WTC11 (cell line): Measurements from ENCODE around the gene WDR48. TPM values are rescaled to one million over a fixed set of nuclear protein-coding genes. Genes with fewer than 3 reads are reported as not detected.

ENCODE experiments used
- ATAC-seq: fragments of 200-7000 bp; cut with Tn5 transposase; 2 replicates; pipeline ENCODE4 v1.10.0; 2021; ENCODE audit warnings: mild to moderate bottlenecking, moderate library complexity
- CTCF ChIA-PET: fragments of 300-600 bp; sonication (Branson Sonifier 250); formaldehyde crosslinking; loops from one replicate; lab custom pipeline; 2021; ENCODE audit warnings: antibody characterized with exemption; lab: Charles Lee
- POLR2A ChIA-PET: fragments of 350-600 bp; sonication (Branson Sonifier 250); formaldehyde crosslinking; loops from one replicate; lab custom pipeline; 2021; ENCODE audit warnings: antibody characterized with exemption; lab: Charles Lee
- DNase-seq: peaks from one replicate; pipeline ENCODE4 v3.0.0; 2021; ENCODE audit warnings: low spot score
- H3K27ac Mint-ChIP-seq: 2 replicates; pipeline ENCODE4 v1.8.0; 2021; ENCODE audit warnings: mixed read lengths
- H3K27me3 Mint-ChIP-seq: 2 replicates; pipeline ENCODE4 v1.8.0; 2021; ENCODE audit warnings: low read depth, mild to moderate bottlenecking, moderate library complexity, mixed read lengths
- H3K36me3 Mint-ChIP-seq: 2 replicates; pipeline ENCODE4 v1.8.0; 2021; ENCODE audit warnings: mixed read lengths
- H3K4me1 Mint-ChIP-seq: 2 replicates; pipeline ENCODE4 v1.8.0; 2022; ENCODE audit warnings: mixed read lengths
- H3K4me3 Mint-ChIP-seq: 2 replicates; pipeline ENCODE4 v1.8.0; 2021; ENCODE audit warnings: mild to moderate bottlenecking, moderate library complexity, mixed read lengths
- H3K9me3 Mint-ChIP-seq: 2 replicates; pipeline ENCODE4 v1.8.0; 2021; ENCODE audit warnings: mixed read lengths
- ELF4 ChIP-seq: sonication (generic); formaldehyde crosslinking; IDR thresholded peaks from 2 replicates; pipeline ENCODE4 v1.8.1; 2022; ENCODE audit warnings: low read depth, mild to moderate bottlenecking, moderate library complexity, missing genetic modification reagents
- FOXJ3 ChIP-seq: sonication (generic); formaldehyde crosslinking; IDR thresholded peaks from 2 replicates; pipeline ENCODE4 v1.9.0; 2021; ENCODE audit warnings: missing genetic modification reagents, mild to moderate bottlenecking, borderline replicate concordance
- FOXP1 ChIP-seq: sonication (generic); formaldehyde crosslinking; IDR thresholded peaks from 2 replicates; pipeline ENCODE4 v1.8.0; 2022; ENCODE audit warnings: missing genetic modification reagents, mild to moderate bottlenecking, moderate library complexity, borderline replicate concordance
- IRF2 ChIP-seq: sonication (generic); formaldehyde crosslinking; IDR thresholded peaks from 2 replicates; pipeline ENCODE4 v1.8.0; 2022; ENCODE audit warnings: low read depth, missing genetic modification reagents, borderline replicate concordance
- MXD4 ChIP-seq: fragments of 250-450 bp; sonication (Bioruptor Pico); IDR thresholded peaks from 2 replicates; pipeline ENCODE4 v1.8.0; 2021; ENCODE audit warnings: mild to moderate bottlenecking, moderate library complexity, borderline replicate concordance
- NFE2L1 ChIP-seq: sonication (generic); formaldehyde crosslinking; IDR thresholded peaks from 2 replicates; pipeline ENCODE4 v1.8.1; 2023; ENCODE audit warnings: missing genetic modification reagents
- NR2C2 ChIP-seq: sonication (generic); formaldehyde crosslinking; IDR thresholded peaks from 2 replicates; pipeline ENCODE4 v1.8.0; 2022; ENCODE audit warnings: mild to moderate bottlenecking, missing genetic modification reagents
- OVOL2 ChIP-seq: fragments of 250-450 bp; sonication (Bioruptor Pico); IDR thresholded peaks from 2 replicates; pipeline ENCODE4 v1.9.0; 2021; ENCODE audit warnings: mild to moderate bottlenecking, borderline replicate concordance
- SP1 ChIP-seq: sonication (generic); formaldehyde crosslinking; conservative IDR thresholded peaks from 2 replicates; pipeline ENCODE4 v1.8.1; 2022; ENCODE audit warnings: missing genetic modification reagents
- TCF7 ChIP-seq: sonication (generic); formaldehyde crosslinking; IDR thresholded peaks from 2 replicates; pipeline ENCODE4 v1.8.0; 2022; ENCODE audit warnings: mild to moderate bottlenecking, low read depth, missing genetic modification reagents, moderate library complexity
- TEAD4 ChIP-seq: sonication (generic); formaldehyde crosslinking; IDR thresholded peaks from 2 replicates; pipeline ENCODE4 v1.8.0; 2022; ENCODE audit warnings: mild to moderate bottlenecking, missing genetic modification reagents
- ZNF219 ChIP-seq: sonication (generic); formaldehyde crosslinking; IDR thresholded peaks from 2 replicates; pipeline ENCODE4 v1.8.0; 2023; ENCODE audit warnings: missing genetic modification reagents, mild to moderate bottlenecking, borderline replicate concordance
- ZNF317 ChIP-seq: sonication (generic); formaldehyde crosslinking; IDR thresholded peaks from 2 replicates; pipeline ENCODE4 v1.8.1; 2023; ENCODE audit warnings: low read depth, mild to moderate bottlenecking, moderate library complexity, missing genetic modification reagents, borderline replicate concordance
- total RNA-seq: library from RNA; stranded (reverse); gene quantifications from 3 replicates; pipeline ENCODE4 v1.2.3, GENCODE V29; 2021
- TF ChIP-seq, protein P1 (sequence below): sonication (generic); formaldehyde crosslinking; IDR thresholded peaks from 2 replicates; pipeline ENCODE4 v1.8.1; 2023; ENCODE audit warnings: mild to moderate bottlenecking, missing genetic modification reagents, moderate library complexity
- TF ChIP-seq, protein P2 (sequence below): sonication (generic); formaldehyde crosslinking; IDR thresholded peaks from 2 replicates; pipeline ENCODE4 v1.8.0; 2022; ENCODE audit warnings: mild to moderate bottlenecking, missing genetic modification reagents
- TF ChIP-seq, protein P3 (sequence below): sonication (generic); formaldehyde crosslinking; IDR thresholded peaks from 2 replicates; pipeline ENCODE4 v1.8.0; 2022; ENCODE audit warnings: mild to moderate bottlenecking, missing genetic modification reagents
- TF ChIP-seq, protein P4 (sequence below): fragments of 250-450 bp; sonication (Bioruptor Pico); IDR thresholded peaks from 2 replicates; pipeline ENCODE4 v1.9.0; 2021; ENCODE audit warnings: mild to moderate bottlenecking
- TF ChIP-seq, protein P5 (sequence below): sonication (generic); formaldehyde crosslinking; IDR thresholded peaks from 2 replicates; pipeline ENCODE4 v1.8.1; 2022; ENCODE audit warnings: low read depth, mild to moderate bottlenecking, moderate library complexity, missing genetic modification reagents, borderline replicate concordance
- TF ChIP-seq, protein P6 (sequence below): sonication (generic); formaldehyde crosslinking; conservative IDR thresholded peaks from 2 replicates; pipeline ENCODE4 v1.8.1; 2023; ENCODE audit warnings: mild to moderate bottlenecking, low read depth, missing genetic modification reagents, moderate library complexity
- TF ChIP-seq, protein P7 (sequence below): sonication (generic); formaldehyde crosslinking; IDR thresholded peaks from 2 replicates; pipeline ENCODE4 v1.8.1; 2023; ENCODE audit warnings: mild to moderate bottlenecking, missing genetic modification reagents
- TF ChIP-seq, protein P8 (sequence below): fragments of 250-450 bp; sonication (Bioruptor Pico); IDR thresholded peaks from 2 replicates; pipeline ENCODE4 v1.9.0; 2021; ENCODE audit warnings: mild to moderate bottlenecking

WDR48 gene
- total RNA-seq, 1 experiment from 2014 or later, result 40.9 TPM

DNA sequence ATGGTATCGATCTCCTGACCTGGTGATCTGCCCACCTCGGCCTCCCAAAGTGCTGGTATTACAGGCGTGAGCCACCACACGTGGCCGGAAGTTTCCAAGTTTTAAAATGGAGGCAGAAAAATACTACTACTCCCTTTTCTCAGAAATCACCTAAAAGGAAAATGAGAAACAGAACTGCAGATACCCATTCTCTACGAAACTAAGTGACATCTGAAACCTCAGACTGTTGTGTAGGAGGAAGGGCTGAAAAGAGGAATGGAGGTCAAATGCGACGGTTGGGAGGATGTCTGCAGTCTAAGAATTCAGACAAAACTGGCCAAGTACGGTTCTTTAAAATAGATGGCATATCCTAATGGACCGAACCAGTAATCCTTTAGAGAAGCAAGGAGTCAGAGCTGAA, 24.1 kb downstream of the WDR48 start:
- ChIA-PET CTCF (no interaction called here), POLR2A (no interaction called here)
- H3K27ac Mint-ChIP-seq, result no peak overlapping the region
- no peaks in the 10 kb centered on the region for H3K27me3 Mint-ChIP-seq
- peaks cover 47% of the 10 kb centered on the region for H3K36me3 Mint-ChIP-seq
- H3K4me1 Mint-ChIP-seq, result no peaks in the 10 kb centered on the region
- no peaks in the 10 kb centered on the region for H3K9me3 Mint-ChIP-seq
- TF ChIP-seq, protein P1, sequence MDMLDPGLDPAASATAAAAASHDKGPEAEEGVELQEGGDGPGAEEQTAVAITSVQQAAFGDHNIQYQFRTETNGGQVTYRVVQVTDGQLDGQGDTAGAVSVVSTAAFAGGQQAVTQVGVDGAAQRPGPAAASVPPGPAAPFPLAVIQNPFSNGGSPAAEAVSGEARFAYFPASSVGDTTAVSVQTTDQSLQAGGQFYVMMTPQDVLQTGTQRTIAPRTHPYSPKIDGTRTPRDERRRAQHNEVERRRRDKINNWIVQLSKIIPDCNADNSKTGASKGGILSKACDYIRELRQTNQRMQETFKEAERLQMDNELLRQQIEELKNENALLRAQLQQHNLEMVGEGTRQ (CRISPR knock-in tag), result no peak
- no peak for TF ChIP-seq NR2C2 (CRISPR knock-in tag)
- TF ChIP-seq MXD4, result no peak
- TF ChIP-seq, protein P2, sequence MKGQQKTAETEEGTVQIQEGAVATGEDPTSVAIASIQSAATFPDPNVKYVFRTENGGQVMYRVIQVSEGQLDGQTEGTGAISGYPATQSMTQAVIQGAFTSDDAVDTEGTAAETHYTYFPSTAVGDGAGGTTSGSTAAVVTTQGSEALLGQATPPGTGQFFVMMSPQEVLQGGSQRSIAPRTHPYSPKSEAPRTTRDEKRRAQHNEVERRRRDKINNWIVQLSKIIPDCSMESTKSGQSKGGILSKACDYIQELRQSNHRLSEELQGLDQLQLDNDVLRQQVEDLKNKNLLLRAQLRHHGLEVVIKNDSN (CRISPR knock-in tag), result no peak
- TF ChIP-seq OVOL2 (CRISPR knock-in tag), result no peak
- TF ChIP-seq, protein P3, sequence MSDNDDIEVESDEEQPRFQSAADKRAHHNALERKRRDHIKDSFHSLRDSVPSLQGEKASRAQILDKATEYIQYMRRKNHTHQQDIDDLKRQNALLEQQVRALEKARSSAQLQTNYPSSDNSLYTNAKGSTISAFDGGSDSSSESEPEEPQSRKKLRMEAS (CRISPR knock-in tag), result no peak
- no peak for TF ChIP-seq ELF4 (CRISPR knock-in tag)
- no peak for TF ChIP-seq TCF7 (CRISPR knock-in tag)
- no peak for TF ChIP-seq FOXP1 (CRISPR knock-in tag)
- TF ChIP-seq, protein P4, sequence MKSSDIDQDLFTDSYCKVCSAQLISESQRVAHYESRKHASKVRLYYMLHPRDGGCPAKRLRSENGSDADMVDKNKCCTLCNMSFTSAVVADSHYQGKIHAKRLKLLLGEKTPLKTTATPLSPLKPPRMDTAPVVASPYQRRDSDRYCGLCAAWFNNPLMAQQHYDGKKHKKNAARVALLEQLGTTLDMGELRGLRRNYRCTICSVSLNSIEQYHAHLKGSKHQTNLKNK (CRISPR knock-in tag), result no peak
- TF ChIP-seq, protein P5, sequence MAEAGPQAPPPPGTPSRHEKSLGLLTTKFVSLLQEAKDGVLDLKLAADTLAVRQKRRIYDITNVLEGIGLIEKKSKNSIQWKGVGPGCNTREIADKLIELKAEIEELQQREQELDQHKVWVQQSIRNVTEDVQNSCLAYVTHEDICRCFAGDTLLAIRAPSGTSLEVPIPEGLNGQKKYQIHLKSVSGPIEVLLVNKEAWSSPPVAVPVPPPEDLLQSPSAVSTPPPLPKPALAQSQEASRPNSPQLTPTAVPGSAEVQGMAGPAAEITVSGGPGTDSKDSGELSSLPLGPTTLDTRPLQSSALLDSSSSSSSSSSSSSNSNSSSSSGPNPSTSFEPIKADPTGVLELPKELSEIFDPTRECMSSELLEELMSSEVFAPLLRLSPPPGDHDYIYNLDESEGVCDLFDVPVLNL (CRISPR knock-in tag), result no peak
- no peak for TF ChIP-seq NFE2L1
- TF ChIP-seq ZNF219, result no peak
- TF ChIP-seq SP1 (CRISPR knock-in tag), result no peak
- no peak for TF ChIP-seq TEAD4 (CRISPR knock-in tag)
- no peak for DNase-seq
- ATAC-seq, result no peak
- no peak overlapping the region for H3K4me3 Mint-ChIP-seq

DNA sequence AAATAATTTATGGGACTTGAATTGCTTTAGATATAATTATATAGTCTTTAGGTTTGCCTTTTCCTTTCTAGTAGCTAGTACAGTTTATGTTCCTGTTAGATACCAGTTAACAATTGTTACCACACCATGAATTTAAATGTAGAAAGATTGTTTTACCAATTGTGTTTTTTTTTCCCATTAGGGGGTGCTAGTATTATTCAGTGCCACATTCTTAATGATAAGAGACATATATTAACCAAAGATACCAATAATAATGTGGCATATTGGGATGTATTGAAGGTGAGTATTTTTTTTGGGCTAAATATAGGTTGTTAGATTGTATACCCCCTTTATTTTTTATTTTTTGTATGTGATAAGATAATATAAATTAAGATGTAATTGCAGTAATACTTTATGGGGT, 27.7 kb downstream of the WDR48 start:
- no peaks in the 10 kb centered on the region for H3K4me1 Mint-ChIP-seq
- POLR2A ChIA-PET, result no interaction called here
- no peaks in the 10 kb centered on the region for H3K27me3 Mint-ChIP-seq
- CTCF ChIA-PET, result interaction anchor here (0.6 to 1.1 kb wide), 2 partner anchors 11 to 209 kb away, joined by 4 read pairs; no protein-coding TSS in a partner anchor
- ATAC-seq, result no peak
- DNase-seq, result no peak
- no peaks in the 10 kb centered on the region for H3K9me3 Mint-ChIP-seq
- H3K36me3 Mint-ChIP-seq, result peaks cover 43% of the 10 kb centered on the region
- no peak overlapping the region for H3K27ac Mint-ChIP-seq
- H3K4me3 Mint-ChIP-seq, result no peak overlapping the region
- TF ChIP-seq, protein P4 (CRISPR knock-in tag), result no peak
- TF ChIP-seq, protein P6, sequence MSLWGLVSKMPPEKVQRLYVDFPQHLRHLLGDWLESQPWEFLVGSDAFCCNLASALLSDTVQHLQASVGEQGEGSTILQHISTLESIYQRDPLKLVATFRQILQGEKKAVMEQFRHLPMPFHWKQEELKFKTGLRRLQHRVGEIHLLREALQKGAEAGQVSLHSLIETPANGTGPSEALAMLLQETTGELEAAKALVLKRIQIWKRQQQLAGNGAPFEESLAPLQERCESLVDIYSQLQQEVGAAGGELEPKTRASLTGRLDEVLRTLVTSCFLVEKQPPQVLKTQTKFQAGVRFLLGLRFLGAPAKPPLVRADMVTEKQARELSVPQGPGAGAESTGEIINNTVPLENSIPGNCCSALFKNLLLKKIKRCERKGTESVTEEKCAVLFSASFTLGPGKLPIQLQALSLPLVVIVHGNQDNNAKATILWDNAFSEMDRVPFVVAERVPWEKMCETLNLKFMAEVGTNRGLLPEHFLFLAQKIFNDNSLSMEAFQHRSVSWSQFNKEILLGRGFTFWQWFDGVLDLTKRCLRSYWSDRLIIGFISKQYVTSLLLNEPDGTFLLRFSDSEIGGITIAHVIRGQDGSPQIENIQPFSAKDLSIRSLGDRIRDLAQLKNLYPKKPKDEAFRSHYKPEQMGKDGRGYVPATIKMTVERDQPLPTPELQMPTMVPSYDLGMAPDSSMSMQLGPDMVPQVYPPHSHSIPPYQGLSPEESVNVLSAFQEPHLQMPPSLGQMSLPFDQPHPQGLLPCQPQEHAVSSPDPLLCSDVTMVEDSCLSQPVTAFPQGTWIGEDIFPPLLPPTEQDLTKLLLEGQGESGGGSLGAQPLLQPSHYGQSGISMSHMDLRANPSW (CRISPR knock-in tag), result no peak
- TF ChIP-seq, protein P7, sequence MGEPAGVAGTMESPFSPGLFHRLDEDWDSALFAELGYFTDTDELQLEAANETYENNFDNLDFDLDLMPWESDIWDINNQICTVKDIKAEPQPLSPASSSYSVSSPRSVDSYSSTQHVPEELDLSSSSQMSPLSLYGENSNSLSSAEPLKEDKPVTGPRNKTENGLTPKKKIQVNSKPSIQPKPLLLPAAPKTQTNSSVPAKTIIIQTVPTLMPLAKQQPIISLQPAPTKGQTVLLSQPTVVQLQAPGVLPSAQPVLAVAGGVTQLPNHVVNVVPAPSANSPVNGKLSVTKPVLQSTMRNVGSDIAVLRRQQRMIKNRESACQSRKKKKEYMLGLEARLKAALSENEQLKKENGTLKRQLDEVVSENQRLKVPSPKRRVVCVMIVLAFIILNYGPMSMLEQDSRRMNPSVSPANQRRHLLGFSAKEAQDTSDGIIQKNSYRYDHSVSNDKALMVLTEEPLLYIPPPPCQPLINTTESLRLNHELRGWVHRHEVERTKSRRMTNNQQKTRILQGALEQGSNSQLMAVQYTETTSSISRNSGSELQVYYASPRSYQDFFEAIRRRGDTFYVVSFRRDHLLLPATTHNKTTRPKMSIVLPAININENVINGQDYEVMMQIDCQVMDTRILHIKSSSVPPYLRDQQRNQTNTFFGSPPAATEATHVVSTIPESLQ (CRISPR knock-in tag), result no peak
- TF ChIP-seq ZNF317 (CRISPR knock-in tag), result no peak
- no peak for TF ChIP-seq FOXJ3 (CRISPR knock-in tag)
- no peak for TF ChIP-seq IRF2 (CRISPR knock-in tag)
- TF ChIP-seq, protein P8, sequence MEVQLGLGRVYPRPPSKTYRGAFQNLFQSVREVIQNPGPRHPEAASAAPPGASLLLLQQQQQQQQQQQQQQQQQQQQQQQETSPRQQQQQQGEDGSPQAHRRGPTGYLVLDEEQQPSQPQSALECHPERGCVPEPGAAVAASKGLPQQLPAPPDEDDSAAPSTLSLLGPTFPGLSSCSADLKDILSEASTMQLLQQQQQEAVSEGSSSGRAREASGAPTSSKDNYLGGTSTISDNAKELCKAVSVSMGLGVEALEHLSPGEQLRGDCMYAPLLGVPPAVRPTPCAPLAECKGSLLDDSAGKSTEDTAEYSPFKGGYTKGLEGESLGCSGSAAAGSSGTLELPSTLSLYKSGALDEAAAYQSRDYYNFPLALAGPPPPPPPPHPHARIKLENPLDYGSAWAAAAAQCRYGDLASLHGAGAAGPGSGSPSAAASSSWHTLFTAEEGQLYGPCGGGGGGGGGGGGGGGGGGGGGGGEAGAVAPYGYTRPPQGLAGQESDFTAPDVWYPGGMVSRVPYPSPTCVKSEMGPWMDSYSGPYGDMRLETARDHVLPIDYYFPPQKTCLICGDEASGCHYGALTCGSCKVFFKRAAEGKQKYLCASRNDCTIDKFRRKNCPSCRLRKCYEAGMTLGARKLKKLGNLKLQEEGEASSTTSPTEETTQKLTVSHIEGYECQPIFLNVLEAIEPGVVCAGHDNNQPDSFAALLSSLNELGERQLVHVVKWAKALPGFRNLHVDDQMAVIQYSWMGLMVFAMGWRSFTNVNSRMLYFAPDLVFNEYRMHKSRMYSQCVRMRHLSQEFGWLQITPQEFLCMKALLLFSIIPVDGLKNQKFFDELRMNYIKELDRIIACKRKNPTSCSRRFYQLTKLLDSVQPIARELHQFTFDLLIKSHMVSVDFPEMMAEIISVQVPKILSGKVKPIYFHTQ (CRISPR knock-in tag), result no peak
- TF ChIP-seq ELF4 (CRISPR knock-in tag), result no peak
- TF ChIP-seq, all 79 proteins: peak for 0
